B cell (primary cell): ENCODE results near the gene ABCC9. TPM values are rescaled to one million over a fixed set of nuclear protein-coding genes. Genes with fewer than 3 reads are reported as not detected.

Experiments
- ATAC-seq: fragments of 200-7000 bp; cut with Tn5 transposase; one replicate; pipeline ENCODE4 v1.10.0; 2021; ENCODE audit warnings: low read depth, mild to moderate bottlenecking, moderate number of reproducible peaks, moderate library complexity
- CTCF ChIA-PET: fragments of 350-600 bp; sonication (Branson Sonifier 250); formaldehyde crosslinking; loops from one replicate; lab custom pipeline; 2021; ENCODE audit warnings: antibody characterized with exemption, inconsistent platforms; lab: Charles Lee
- POLR2A ChIA-PET: fragments of 350-600 bp; sonication (Branson Sonifier 250); formaldehyde crosslinking; loops from one replicate; lab custom pipeline; 2021; ENCODE audit warnings: antibody characterized with exemption; lab: Charles Lee
- DNase-seq: peaks from one replicate; pipeline ENCODE4 v3.0.0; 2013
- H2AFZ ChIP-seq: 2 replicates; pipeline ENCODE4 v1.6.1; 2012; ENCODE audit warnings: mild to moderate bottlenecking, low read depth, low read length; ENCODE audit not compliant: insufficient read depth, poor library complexity, severe bottlenecking
- H3K27ac ChIP-seq, 2 donors: 1 replicate in 1 of 2; 2 replicates in 1 of 2; pipeline ENCODE4 v1.5.1; 2012 to 2013; ENCODE audit warnings: low read length in 2 of 2, mild to moderate bottlenecking in 2 of 2, moderate library complexity in 1 of 2
- H3K27me3 ChIP-seq, 4 experiments: fragments of 200-600 bp in 1 of 4; sonication (generic) in 1 of 4; replicated peaks in 1 of 4; 1 replicate in 2 of 4; 2 replicates in 2 of 4; pipeline versions ENCODE4 v1.6.1 to v1.7.0; 2013 to 2016; ENCODE audit warnings: low read length in 3 of 4, mild to moderate bottlenecking in 2 of 4, mixed read lengths in 1 of 4, moderate library complexity in 1 of 4; ENCODE audit not compliant: insufficient read depth in 4 of 4, control insufficient read depth in 3 of 4; ENCODE audit errors: control extremely low read depth in 1 of 4
- H3K36me3 ChIP-seq, 2 experiments: replicated peaks in 1 of 2; 1 replicate in 1 of 2; 2 replicates in 1 of 2; pipeline versions ENCODE4 v1.6.1 to v1.7.1; 2013; ENCODE audit warnings: low read length in 1 of 2; ENCODE audit not compliant: insufficient read depth in 2 of 2, control insufficient read depth in 1 of 2; ENCODE audit errors: control extremely low read depth in 1 of 2, extremely low read depth in 1 of 2
- H3K4me1 ChIP-seq, 2 donors: fragments of 200-600 bp in 1 of 2; sonication (generic) in 1 of 2; 1 replicate in 1 of 2; 2 replicates in 1 of 2; pipeline versions ENCODE4 v1.5.1 to v1.6.1; 2013 to 2017; ENCODE audit warnings: low read length in 2 of 2; ENCODE audit not compliant: control insufficient read depth in 2 of 2, insufficient read depth in 2 of 2
- H3K4me2 ChIP-seq: replicated peaks from 2 replicates; pipeline ENCODE3; 2012; ENCODE audit warnings: mild to moderate bottlenecking, low read depth, low read length; ENCODE audit not compliant: poor library complexity, severe bottlenecking
- H3K4me3 ChIP-seq, 5 experiments: fragments of 200-600 bp in 1 of 5; sonication (generic) in 1 of 5; 1 replicate in 3 of 5; 2 replicates in 2 of 5; pipeline versions ENCODE4 v1.5.1 to v1.7.0; 2011 to 2016; ENCODE audit warnings: low read length in 4 of 5, mild to moderate bottlenecking in 4 of 5, low read depth in 2 of 5, control low read depth in 1 of 5, moderate library complexity in 1 of 5; ENCODE audit not compliant: insufficient read depth in 1 of 5; ENCODE audit errors: control extremely low read depth in 1 of 5, extremely low read depth in 1 of 5
- H3K79me2 ChIP-seq: fragments of 200-600 bp; sonication (generic); one replicate; pipeline ENCODE4 v1.6.0; 2016; ENCODE audit warnings: low read length; ENCODE audit not compliant: control insufficient read depth, insufficient read depth
- H3K9ac ChIP-seq: fragments of 200-600 bp; sonication (generic); 2 replicates; pipeline ENCODE4 v1.6.1; 2017; ENCODE audit warnings: mild to moderate bottlenecking, low read length, moderate library complexity
- H3K9me3 ChIP-seq, 3 donors: one replicate each; pipeline versions ENCODE4 v1.6.1 to v1.7.1; 2013; ENCODE audit warnings: low read length in 2 of 3; ENCODE audit not compliant: control insufficient read depth in 2 of 3, insufficient read depth in 1 of 3; ENCODE audit errors: control extremely low read depth in 1 of 3
- H4K20me1 ChIP-seq: 2 replicates; pipeline ENCODE4 v1.6.0; 2012; ENCODE audit warnings: mild to moderate bottlenecking, low read length; ENCODE audit not compliant: insufficient read depth, control insufficient read depth, poor library complexity, severe bottlenecking
- H3K27ac Mint-ChIP-seq: one replicate; pipeline ENCODE4 v1.8.0; 2021; ENCODE audit warnings: mixed read lengths
- H3K27me3 Mint-ChIP-seq: one replicate; pipeline ENCODE4 v1.8.0; 2021; ENCODE audit warnings: mixed read lengths
- H3K4me1 Mint-ChIP-seq: one replicate; pipeline ENCODE4 v1.8.0; 2021; ENCODE audit warnings: mixed read lengths
- H3K4me3 Mint-ChIP-seq: one replicate; pipeline ENCODE4 v1.8.0; 2021; ENCODE audit warnings: mixed read lengths
- H3K9me3 Mint-ChIP-seq: one replicate; pipeline ENCODE4 v1.8.0; 2022; ENCODE audit warnings: mixed read lengths; ENCODE audit not compliant: insufficient read depth
- CTCF ChIP-seq: fragments of 200-600 bp; IDR thresholded peaks from one replicate; pipeline ENCODE4 v1.8.0; 2022; ENCODE audit warnings: antibody characterized with exemption, mild to moderate bottlenecking
- EZH2 ChIP-seq: IDR thresholded peaks from 2 replicates; pipeline ENCODE4 v1.6.1; 2012; ENCODE audit warnings: borderline replicate concordance, low read depth, mild to moderate bottlenecking, moderate library complexity, low read length; ENCODE audit not compliant: insufficient read depth, poor library complexity, severe bottlenecking
- WGBS: methylation state at CpG from one replicate; pipeline ENCODE4 v1.1.5; 2013; ENCODE audit warnings: missing lambda C conversion rate; ENCODE audit not compliant: insufficient coverage; 5-methylcytosine and 5-hydroxymethylcytosine counted together
- intact Hi-C: fragments of 100-400 bp; cut with micrococcal nuclease; formaldehyde crosslinking; loops from one replicate; pipeline ENCODE4 v1.10.0; 2022
- polyA plus RNA-seq: library from polyadenylated mRNA; depleted of rRNA; stranded (reverse); fragments of >200 nt; gene quantifications from 2 replicates; pipeline ENCODE4 v1.2.3, GENCODE V29; 2012
- small RNA-seq: library from RNA; depleted of rRNA; stranded (forward); fragments of <200 nt; gene quantifications from one replicate; pipeline ENCODE3, GENCODE V24; 2012; ENCODE audit warnings: low replicate concordance, low read depth; ENCODE audit not compliant: insufficient read length
- total RNA-seq, 2 donors: library from RNA; stranded (reverse); fragments of 120-200 nt in 1 of 2; gene quantifications; 1 replicate in 1 of 2; 2 replicates in 1 of 2; pipeline versions ENCODE4 v1.2.3 to v1.2.4, GENCODE V29; 2013 to 2022

Gene ABCC9
- total and polyA plus RNA-seq, 2 donors (not counting 1 experiment from before 2014, with no cell fraction given): not detected

DNA sequence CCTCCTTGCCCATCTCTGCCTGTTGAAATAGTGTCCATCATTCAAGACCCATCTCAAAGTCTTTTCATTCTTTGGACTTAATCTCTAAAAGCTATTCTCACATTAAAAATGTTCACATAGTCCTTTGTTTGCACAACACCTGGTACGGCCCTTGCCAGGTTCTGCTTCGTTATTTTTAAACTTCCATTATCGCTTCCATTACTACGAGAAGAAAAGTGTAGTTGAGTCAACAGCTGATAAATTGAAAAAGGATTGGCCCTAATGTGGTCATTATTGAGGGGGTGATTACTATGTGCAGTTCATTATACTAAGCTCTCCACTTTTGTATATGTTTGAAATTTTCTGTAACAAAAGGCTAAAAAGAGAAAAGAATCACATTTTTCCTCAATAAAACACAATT, 184.5 kb downstream of the ABCC9 start:
- POLR2A ChIA-PET: no interaction called here
- ATAC-seq (no peak), DNase-seq (no peak)
- Mint-ChIP-seq H3K4me1 (no peaks in the 10 kb centered on the region), H3K27me3 (no peaks in the 10 kb centered on the region), H3K27ac (no peak overlapping the region), H3K4me3 (no peak overlapping the region), H3K9me3 (no peaks in the 10 kb centered on the region)
- CTCF ChIA-PET: no interaction called here
- Histone ChIP-seq H3K4me2 (no peak overlapping the region), H3K9me3 (no peaks in the 10 kb centered on the region), H3K27me3 (no peaks in the 10 kb centered on the region), H3K9ac (no peak overlapping the region), H3K27ac (no peak overlapping the region), H3K4me1 (no peaks in the 10 kb centered on the region), H2AFZ (no peak overlapping the region), H3K36me3 (no peaks in the 10 kb centered on the region), H3K79me2 (no peaks in the 10 kb centered on the region), H3K4me3 (no peak overlapping the region), H4K20me1 (no peaks in the 10 kb centered on the region)
- intact Hi-C loops: no loop called here
- no peak for TF ChIP-seq EZH2
- no peak for TF ChIP-seq CTCF
- no CpG with 5 or more reads among the region's 4 CpGs for WGBS

GRCh38 chr12:21751517-21751916, 189.7 kb downstream of the ABCC9 start:
- H3K4me2 ChIP-seq: no peak overlapping the region
- no peak overlapping the region for H3K9ac ChIP-seq
- no peaks in the 10 kb centered on the region for H3K4me1 ChIP-seq
- ATAC-seq (no peak), DNase-seq (no peak)
- Mint-ChIP-seq H3K9me3 (no peaks in the 10 kb centered on the region), H3K4me1 (no peaks in the 10 kb centered on the region), H3K27ac (no peak overlapping the region), H3K4me3 (no peak overlapping the region), H3K27me3 (peaks cover 5% of the 10 kb centered on the region)
- no peaks in the 10 kb centered on the region for H4K20me1 ChIP-seq
- 59% methylated on average over 4 of the region's 4 CpGs for WGBS
- ChIA-PET POLR2A (no interaction called here), CTCF (no interaction called here)
- no peaks in the 10 kb centered on the region for H3K9me3 ChIP-seq
- H3K36me3 ChIP-seq: no peaks in the 10 kb centered on the region
- intact Hi-C loops: no loop called here
- H3K79me2 ChIP-seq: no peaks in the 10 kb centered on the region
- no peak overlapping the region for H2AFZ ChIP-seq
- H3K27ac ChIP-seq: no peak overlapping the region
- H3K4me3 ChIP-seq: no peak overlapping the region
- H3K27me3 ChIP-seq: no peaks in the 10 kb centered on the region
- no peak for TF ChIP-seq EZH2
- TF ChIP-seq CTCF: no peak

Small RNA genes lying within 50 kb of the gene (small RNA-seq; reads per million reads assigned to genes)
- gene AC008250.2: not detected

Other genes with a start within 250 kb of the ABCC9 start
- not detected in 2 replicates for gene KCNJ8, start 166.7 kb downstream of the ABCC9 start, total RNA-seq
- gene KCNJ8, start 166.7 kb downstream of the ABCC9 start, polyA plus RNA-seq: not detected in 2 replicates
- 16.1 and 19.1 TPM in 2 replicates for gene CMAS, start 104.8 kb upstream of the ABCC9 start, total RNA-seq
- 5.8 and 5.9 TPM in 2 replicates for gene CMAS, start 104.8 kb upstream of the ABCC9 start, polyA plus RNA-seq